HepG2 (cell line): ENCODE data around the gene ZNF443. TPM values are rescaled to one million over a fixed set of nuclear protein-coding genes. Genes with fewer than 3 reads are reported as not detected.

Experiments
- AGO1 ChIP-seq: fragments of 200-400 bp; formaldehyde crosslinking; IDR thresholded peaks from 2 replicates; pipeline ENCODE4 v1.6.1; 2017; ENCODE audit warnings: mild to moderate bottlenecking, low read depth, low read length, moderate library complexity; ENCODE audit not compliant: poor library complexity, severe bottlenecking
- EP300 ChIP-seq, 3 experiments: sonication (generic) in 1 of 3; formaldehyde crosslinking in 1 of 3; IDR thresholded peaks; 2 replicates each; pipeline versions ENCODE4 v1.5.1 to v1.6.1; 2011 to 2020; ENCODE audit warnings: low read depth in 2 of 3, low read length in 2 of 3, borderline replicate concordance in 1 of 3, improper control_type of control experiment in 1 of 3, mild to moderate bottlenecking in 1 of 3, missing genetic modification reagents in 1 of 3, moderate library complexity in 1 of 3
- GMEB1 ChIP-seq: sonication (generic); formaldehyde crosslinking; IDR thresholded peaks from 2 replicates; pipeline ENCODE4 v1.5.1; 2020; ENCODE audit warnings: missing genetic modification reagents, mild to moderate bottlenecking, borderline replicate concordance
- HES4 ChIP-seq: sonication (generic); formaldehyde crosslinking; IDR thresholded peaks from 2 replicates; pipeline ENCODE4 v1.9.0; 2021; ENCODE audit warnings: mild to moderate bottlenecking, missing genetic modification reagents, borderline replicate concordance
- HIC2 ChIP-seq: sonication (generic); formaldehyde crosslinking; IDR thresholded peaks from 2 replicates; pipeline ENCODE4 v1.9.0; 2022; ENCODE audit warnings: low read depth, missing genetic modification reagents
- ISX ChIP-seq: sonication (generic); formaldehyde crosslinking; conservative IDR thresholded peaks from 2 replicates; pipeline ENCODE4 v1.5.0; 2020; ENCODE audit warnings: missing genetic modification reagents
- JUN ChIP-seq: sonication (generic); formaldehyde crosslinking; IDR thresholded peaks from 2 replicates; pipeline ENCODE4 v1.4.0; 2020; ENCODE audit warnings: mild to moderate bottlenecking, missing genetic modification reagents
- MIXL1 ChIP-seq: IDR thresholded peaks from 2 replicates; pipeline ENCODE4 v1.6.1; 2016
- PATZ1 ChIP-seq: sonication (generic); formaldehyde crosslinking; IDR thresholded peaks from 2 replicates; pipeline ENCODE4 v1.4.0; 2020; ENCODE audit warnings: missing genetic modification reagents
- PITX1 ChIP-seq: sonication (generic); formaldehyde crosslinking; IDR thresholded peaks from 2 replicates; pipeline ENCODE4 v1.5.1; 2020; ENCODE audit warnings: mild to moderate bottlenecking, missing genetic modification reagents
- PRMT3 ChIP-seq: sonication (generic); formaldehyde crosslinking; IDR thresholded peaks from 2 replicates; pipeline ENCODE4 v1.8.1; 2022; ENCODE audit warnings: low read depth, mild to moderate bottlenecking, moderate library complexity, missing genetic modification reagents, borderline replicate concordance
- SOX13 ChIP-seq, 3 experiments: fragments of 450-650 bp in 1 of 3; sonication (generic) in 1 of 3; formaldehyde crosslinking in 1 of 3; IDR thresholded peaks in 2 of 3; conservative IDR thresholded peaks in 1 of 3; 2 replicates each; pipeline versions ENCODE4 v1.5.0 to v1.6.1; 2016 to 2020; ENCODE audit warnings: antibody characterized with exemption in 1 of 3, mild to moderate bottlenecking in 1 of 3, missing compliant biosample characterization in 1 of 3, missing genetic modification reagents in 1 of 3, moderate library complexity in 1 of 3
- TOE1 ChIP-seq: sonication (generic); formaldehyde crosslinking; IDR thresholded peaks from 2 replicates; pipeline ENCODE4 v1.4.0; 2020; ENCODE audit warnings: mild to moderate bottlenecking, missing genetic modification reagents
- ZBED4 ChIP-seq: sonication (generic); formaldehyde crosslinking; IDR thresholded peaks from 2 replicates; pipeline ENCODE4 v1.4.0; 2020; ENCODE audit warnings: missing genetic modification reagents, borderline replicate concordance
- ZFP36 ChIP-seq: fragments of 150-350 bp; IDR thresholded peaks from 2 replicates; pipeline ENCODE4 v1.6.1; 2018; ENCODE audit warnings: borderline replicate concordance, low read length, low read depth; ENCODE audit not compliant: partially characterized antibody
- polyA plus RNA-seq, 8 experiments: library from polyadenylated mRNA; depleted of rRNA in 3 of 8; stranded (reverse) in 7 of 8; unstranded in 1 of 8; fragments of >200 nt; fragmentation: Illumina TruSeq in 4 of 8; extraction: Trizol in 4 of 8; gene quantifications; 2 replicates each; pipeline versions ENCODE4 v1.2.1 to v1.2.3, GENCODE V29; 2011 to 2016; ENCODE audit warnings: low read depth in 4 of 8, missing spikeins in 1 of 8, mixed read lengths in 1 of 8; ENCODE audit not compliant: insufficient read depth in 1 of 8
- total RNA-seq, 5 experiments: library from RNA; depleted of rRNA; stranded (reverse); fragments of >200 nt; fragmentation: Illumina TruSeq; extraction: Trizol; gene quantifications; 2 replicates each; pipeline ENCODE4 v1.2.3, GENCODE V29; 2016; ENCODE audit warnings: low read depth in 1 of 5

The ZNF443 gene
- total and polyA plus RNA-seq, 2 of the 13 experiments (the other 11 are each of a cell fraction or from before 2014, with no cell fraction given), result 3.6 to 19.0 TPM

- TF ChIP-seq PATZ1 (CRISPR knock-in tag) (peak; percentile 43; the same call in 1 of the 2 replicates), AGO1 (no peak), ZFP36 (no peak), MIXL1 (CRISPR knock-in tag) (peak; percentile 46; the same call in 1 of the 2 replicates), EP300 (IDR thresholded peaks at IDR 0.05; ENCODE audit: low read depth in 2 of 2, low read length in 2 of 2) (peak; percentile 59 to 61; a peak in 3 of 4 replicates), EP300 (CRISPR knock-in tag; IDR thresholded peaks at IDR 0.05; ENCODE audit: borderline replicate concordance) (0 out of 2 replicates have a peak, but pooled peaks have one; percentile 7), HIC2 (no peak), ISX (no peak), ZBED4 (CRISPR knock-in tag) (no peak), HES4 (CRISPR knock-in tag) (0 out of 2 replicates have a peak, but pooled peaks have one; percentile 32), JUN (CRISPR knock-in tag) (no peak), PRMT3 (CRISPR knock-in tag) (no peak), SOX13 (IDR thresholded peaks at IDR 0.05) (no peak), SOX13 (CRISPR knock-in tag; conservative IDR thresholded peaks at IDR 0.05 in 1 of 2, IDR thresholded peaks at IDR 0.05 in 1 of 2) (peak in 1 of 2 experiments; percentile 53; a peak in 1 of 4 replicates), PITX1 (CRISPR knock-in tag) (peak; percentile 55; the same call in 1 of the 2 replicates), GMEB1 (CRISPR knock-in tag) (peak; percentile 38; the same call in 1 of the 2 replicates), TOE1 (CRISPR knock-in tag) (no peak)
Observed at GRCh38 chr19:12400633-12401502, 40.0 kb downstream of the ZNF443 start, which contains the start of gene ZNF799 (continued).
